NCI-H748 treated with DMSO at 0.1 percent for 48 hours (cell line): ENCODE measurements around the gene OR10A3.
"Not testable (repeated sequence)": the region's sequence is repeated elsewhere in the genome, so short reads cannot be mapped to it uniquely, and the experiment has no call there.

Experiments used
- DNase-seq: peaks from one replicate; lab custom pipeline; 2025; lab: John Stamatoyannopoulos, UW

The OR10A3 gene

GRCh38 chr11:7941608-7942007, at the start of gene OR10A3:
Gene OR10A3 (minus strand): TSS chr11:7941708. CDS start chr11:7939520, 2,188 bp downstream.
- no peak for DNase-seq

DNA sequence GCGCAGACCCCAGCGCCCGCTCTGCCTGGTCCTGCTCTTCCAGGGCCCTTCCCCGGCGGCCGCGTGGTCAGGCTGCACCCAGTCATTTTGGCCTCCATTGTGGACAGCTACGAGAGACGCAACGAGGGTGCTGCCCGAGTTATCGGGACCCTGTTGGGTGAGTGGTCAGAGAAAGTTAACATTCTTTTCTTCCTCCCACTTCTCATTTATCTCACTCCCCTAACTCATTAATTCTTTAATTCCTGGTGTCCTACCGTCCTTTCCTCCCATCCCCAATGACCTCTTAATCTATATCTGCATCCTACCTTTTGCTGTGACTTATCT, 46.0 kb upstream of the OR10A3 start:
- not testable (repeated sequence) for DNase-seq

DNA sequence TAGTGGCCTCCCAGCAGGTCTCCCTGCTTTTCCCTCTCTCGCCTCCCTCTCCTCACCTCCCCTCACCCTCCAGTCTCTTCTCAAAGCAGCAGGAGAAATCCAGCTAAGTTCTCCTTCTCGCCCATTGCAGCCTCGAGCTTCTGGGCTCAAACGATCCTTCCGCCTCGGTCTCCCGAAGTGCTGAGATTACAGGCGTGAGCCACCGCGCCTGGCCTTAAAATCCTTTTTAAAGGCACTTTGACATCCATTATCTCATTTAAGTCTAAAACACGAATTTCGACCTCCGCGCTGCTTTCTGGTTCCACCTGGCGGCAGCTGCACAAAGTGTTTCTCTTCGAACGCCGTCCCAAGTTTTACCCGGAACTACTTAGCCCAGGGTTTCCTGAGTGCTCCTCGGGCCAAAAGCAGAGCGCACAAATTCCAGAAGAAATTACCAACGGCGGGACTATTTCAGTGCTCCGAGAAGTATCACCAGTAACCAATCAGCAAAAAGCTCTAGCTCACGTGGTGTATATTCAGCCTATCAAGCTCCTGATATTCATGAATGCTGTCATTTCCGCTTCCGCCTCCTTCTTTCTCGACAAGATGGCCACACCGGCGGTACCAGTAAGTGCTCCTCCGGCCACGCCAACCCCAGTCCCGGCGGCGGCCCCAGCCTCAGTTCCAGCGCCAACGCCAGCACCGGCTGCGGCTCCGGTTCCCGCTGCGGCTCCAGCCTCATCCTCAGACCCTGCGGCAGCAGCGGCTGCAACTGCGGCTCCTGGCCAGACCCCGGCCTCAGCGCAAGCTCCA, 45.5 kb upstream of the OR10A3 start, which contains the start of gene EIF3F:
Gene EIF3F (plus strand): TSS at position 570 of the 792 bp plus-strand sequence. CDS start 16 bp downstream, at position 586.
- DNase-seq, result peak; percentile 98

GRCh38 chr11:7983832-7984590, 42.5 kb upstream of the OR10A3 start:
- no peak for DNase-seq

DNA sequence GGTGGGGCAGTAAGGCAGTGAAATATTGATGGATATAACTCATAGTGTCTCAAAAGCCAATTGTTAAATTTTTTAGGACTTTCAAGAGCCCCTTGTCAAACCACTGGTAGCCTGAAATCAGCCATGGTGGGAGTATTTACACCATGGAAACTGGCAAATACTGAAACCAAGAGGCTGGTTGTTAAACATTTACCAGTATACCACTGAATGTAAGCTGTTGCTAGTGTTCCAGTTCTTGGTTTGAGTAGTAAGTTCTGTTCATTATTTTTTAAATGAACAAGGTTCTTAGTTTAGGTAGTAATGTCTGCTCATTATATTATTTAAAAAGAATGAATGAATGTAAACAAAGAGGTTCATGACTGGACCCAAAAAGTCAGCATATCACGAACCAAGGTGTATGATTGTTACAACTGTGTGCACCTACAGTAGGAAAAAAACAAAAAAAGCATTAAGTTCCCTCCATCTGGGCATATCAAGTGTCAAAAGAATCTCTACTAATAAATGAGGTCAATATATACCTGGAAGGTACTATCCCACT, 41.1 kb upstream of the OR10A3 start:
- DNase-seq, result no peak

DNA sequence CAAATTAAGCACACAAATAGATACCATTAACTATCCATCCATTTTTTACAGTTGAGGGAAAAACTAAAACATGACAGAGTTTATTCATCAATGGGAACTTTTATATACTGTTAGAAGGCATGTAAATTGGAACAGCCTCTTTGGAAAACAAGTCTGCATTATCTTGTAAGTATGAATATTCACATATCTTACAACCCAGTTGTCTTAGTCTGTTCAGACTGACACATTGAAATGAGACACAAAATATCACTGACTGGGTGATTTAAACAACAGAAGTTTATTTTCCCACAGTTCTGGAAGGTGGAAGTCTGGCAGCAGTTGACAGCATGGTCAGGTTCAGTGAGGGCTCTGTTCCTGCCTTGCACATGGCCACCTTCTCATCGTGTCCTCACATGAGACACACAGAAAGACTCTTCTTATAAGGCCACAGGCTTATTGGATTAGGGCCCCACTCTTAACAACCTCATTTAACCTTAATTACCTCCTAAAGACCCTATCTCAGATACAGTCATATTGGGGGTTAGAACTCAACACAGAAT, 40.2 kb upstream of the OR10A3 start:
- DNase-seq, result no peak

DNA sequence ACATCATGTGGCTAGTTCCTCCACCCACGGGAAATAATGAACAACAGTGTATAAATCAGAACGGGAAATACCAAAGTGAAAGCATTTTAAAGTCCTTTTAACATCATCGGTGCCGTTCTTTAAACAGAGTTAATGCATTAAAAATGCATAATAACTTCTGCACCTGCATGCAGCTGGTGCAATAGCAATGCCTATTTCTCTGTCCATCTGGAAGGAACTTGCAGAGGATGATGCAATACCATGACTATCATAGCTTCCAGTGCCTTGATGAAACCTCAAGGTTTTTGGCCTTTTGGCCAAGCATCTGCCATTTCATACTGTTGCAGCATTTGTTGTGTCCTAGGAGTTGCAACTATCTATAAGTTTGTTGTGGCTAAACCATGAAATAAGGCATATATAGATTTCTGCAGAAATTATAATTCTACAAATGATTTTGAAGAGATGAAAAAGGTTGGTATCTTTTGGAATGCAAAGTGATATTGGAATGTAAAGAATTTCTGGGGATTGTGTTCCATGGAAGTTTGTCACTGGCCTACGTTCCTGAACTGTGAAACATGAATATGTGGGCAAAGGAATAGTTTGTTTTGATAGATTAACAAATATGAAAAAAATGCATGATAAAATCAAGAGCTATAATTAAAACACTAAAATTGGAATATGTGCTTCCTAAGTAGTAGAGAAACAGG, 35.9 kb upstream of the OR10A3 start:
- no peak for DNase-seq

GRCh38 chr11:7974668-7975067, 33.2 kb upstream of the OR10A3 start:
- no peak for DNase-seq

DNA sequence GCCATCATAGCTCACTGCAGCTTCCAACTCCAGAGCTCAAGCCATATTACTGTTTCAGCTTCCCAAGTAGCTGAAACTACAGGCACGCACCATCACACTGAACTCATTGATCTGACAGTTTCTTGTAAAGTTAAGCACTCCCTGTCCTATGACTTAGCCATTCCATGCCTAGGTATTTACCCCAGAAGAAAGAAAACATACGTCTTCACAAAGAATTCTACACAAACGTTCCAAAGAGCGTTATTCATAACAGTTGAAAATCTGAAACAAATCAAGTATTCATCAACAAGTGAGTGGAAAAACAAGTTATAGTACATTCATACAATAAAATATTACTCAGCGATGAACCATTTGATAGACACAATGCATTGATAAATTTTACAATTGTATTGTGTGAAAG, 31.5 kb upstream of the OR10A3 start:
- DNase-seq, result no peak

- no peak for DNase-seq
These were observed 30.3 kb upstream of the OR10A3 start for GRCh38 chr11:7971846-7972245.

DNA sequence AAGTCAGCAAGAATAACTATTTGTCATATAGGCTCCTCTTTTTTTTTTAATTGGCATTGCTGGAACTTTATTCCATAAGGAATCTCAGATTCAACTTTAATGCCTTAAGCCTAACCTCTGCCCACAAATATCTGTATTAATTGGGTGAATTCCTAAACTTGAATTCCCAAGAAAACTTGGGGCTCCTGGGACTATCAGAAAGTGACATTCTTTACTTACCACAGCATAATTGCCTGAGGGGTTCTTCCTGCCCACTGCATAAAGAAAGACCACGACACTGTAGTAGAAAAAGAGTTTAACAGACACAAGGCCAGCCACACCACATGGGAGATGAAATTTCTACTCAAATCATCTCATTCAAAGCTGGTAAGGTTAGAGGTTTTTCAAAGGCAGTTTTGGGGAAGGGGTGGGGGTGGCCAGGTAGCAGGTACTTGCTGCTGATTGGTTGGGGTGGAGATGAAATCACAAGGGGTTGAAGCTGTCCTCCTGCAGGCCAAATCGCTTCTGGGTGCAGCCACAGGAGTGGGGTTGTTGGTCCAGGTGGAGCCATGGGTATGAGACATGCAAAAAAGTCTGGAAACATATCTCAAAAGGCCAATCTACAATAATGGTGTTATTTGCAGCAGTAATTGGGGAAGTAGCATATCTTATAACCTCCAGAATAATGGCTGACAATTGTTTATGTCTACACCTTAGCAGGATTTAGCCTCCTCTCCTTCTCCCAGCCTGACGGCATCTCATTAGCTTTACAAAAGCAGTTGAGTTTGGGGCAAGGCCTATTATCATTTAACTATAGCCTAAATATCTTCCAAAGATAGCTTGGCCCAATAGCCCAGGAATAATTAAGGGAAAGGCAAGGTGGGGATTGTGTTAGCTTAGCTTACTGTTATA, 28.5 kb upstream of the OR10A3 start:
- DNase-seq, result no peak

DNA sequence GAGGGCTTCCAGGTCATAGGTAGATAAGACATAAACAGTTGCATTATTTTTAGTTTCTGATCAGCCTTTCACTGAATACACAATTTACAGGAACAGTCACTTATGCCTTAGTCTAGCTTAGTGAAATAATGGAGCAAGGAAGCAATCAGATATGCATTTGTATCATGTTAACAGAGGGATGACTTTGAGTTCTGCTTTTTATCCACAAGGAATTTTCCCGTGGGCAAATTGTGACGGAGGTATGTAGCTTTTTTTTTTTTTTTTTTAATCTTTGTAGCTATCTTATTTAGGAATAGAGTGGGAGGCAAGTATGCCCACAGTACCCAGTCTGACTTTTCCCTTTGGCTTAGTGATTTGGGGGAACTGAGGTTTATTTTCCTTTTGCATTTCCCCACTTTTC, 27.2 kb upstream of the OR10A3 start:
- no peak for DNase-seq

DNA sequence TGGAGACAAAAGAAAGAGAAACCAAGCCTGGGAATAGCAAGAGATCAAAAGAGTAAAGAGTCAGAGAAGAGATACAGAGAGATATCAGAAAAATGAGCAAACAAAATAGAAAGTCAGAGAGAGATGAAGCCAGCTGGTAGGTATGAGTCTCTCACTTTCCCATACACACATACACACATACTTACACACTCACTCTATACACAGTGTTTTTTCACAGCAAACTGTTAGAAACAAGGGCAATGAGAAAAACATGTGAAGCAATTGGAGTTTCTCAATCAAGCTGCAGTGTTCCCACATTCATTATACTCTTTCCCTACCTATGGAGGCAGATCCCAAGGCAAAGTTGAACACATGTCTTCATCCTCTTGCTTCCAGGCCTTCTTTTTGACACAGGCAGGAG, 26.3 kb upstream of the OR10A3 start:
- DNase-seq, result no peak

- no peak for DNase-seq
These were observed 25.6 kb upstream of the OR10A3 start for GRCh38 chr11:7967097-7967496.

- DNase-seq, result no peak
These were observed 23.9 kb upstream of the OR10A3 start, which contains the start of gene NLRP10 for GRCh38 chr11:7965386-7965785. Gene NLRP10 (minus strand): TSS chr11:7965447. CDS start chr11:7963495, 1,952 bp downstream.

DNA sequence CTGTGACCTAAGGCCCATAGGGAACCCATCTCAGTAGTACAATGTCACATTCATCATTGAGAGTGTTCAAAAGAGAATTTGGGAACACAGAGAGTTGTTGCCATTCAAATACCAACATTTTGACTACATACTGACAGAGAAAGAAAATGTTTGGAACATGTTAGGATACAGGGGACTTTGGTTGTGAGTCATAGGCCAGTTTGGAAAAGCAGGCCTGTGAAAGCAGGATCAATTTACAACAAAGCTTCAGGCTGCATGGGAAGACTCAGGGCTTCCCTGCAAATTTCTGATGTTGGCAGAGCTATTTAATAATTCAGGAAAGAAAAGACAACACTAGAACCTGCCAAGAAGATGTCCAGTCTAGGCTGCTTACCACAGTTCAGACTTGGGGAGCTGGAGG, 23.4 kb upstream of the OR10A3 start:
- DNase-seq, result no peak

- no peak for DNase-seq
These were observed 22.8 kb upstream of the OR10A3 start for GRCh38 chr11:7964261-7964660.

DNA sequence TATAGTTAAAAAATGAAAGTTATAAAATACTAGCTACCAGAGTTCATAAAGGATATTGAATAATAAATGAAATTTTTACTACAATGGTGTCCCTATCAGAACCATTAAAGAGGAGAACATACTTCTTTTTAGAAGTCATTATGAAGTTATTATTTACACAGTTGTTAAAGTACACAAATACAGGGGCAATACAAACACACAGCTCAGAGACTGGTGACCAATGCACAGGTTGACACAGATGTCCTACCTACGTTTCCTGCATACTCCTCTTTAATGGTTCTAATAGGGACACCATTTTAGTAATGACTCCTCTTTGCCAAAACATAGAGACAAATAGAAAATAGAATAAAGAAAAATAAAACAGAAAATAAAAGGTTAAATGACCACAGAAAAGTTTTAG, 13.7 kb upstream of the OR10A3 start:
- DNase-seq, result no peak

DNA sequence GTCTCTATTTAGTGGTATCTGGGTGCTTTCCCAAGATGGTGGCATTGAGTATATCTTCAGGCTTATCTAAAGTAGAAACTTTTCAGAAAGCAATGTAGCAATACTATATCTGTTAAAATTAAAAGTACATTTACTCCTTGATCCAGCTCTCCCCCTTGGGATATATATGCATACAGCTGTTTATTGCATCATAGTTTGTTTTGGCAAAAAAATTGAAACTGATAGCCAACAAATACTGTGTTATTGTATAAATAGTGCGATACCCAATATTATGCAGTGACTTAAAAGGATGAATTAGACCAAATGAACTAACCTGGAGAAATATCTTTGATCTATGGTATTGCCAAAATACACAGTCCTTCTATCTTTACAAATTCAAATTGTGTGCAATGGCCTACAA, 8.4 kb upstream of the OR10A3 start:
- no peak for DNase-seq

GRCh38 chr11:7944123-7944522, 2.6 kb upstream of the OR10A3 start:
- no peak for DNase-seq

GRCh38 chr11:7941146-7941545, 362 bp downstream of the OR10A3 start:
- DNase-seq, result no peak
